ENCODE data around the gene ITGB7.

Gene ITGB7

DNA sequence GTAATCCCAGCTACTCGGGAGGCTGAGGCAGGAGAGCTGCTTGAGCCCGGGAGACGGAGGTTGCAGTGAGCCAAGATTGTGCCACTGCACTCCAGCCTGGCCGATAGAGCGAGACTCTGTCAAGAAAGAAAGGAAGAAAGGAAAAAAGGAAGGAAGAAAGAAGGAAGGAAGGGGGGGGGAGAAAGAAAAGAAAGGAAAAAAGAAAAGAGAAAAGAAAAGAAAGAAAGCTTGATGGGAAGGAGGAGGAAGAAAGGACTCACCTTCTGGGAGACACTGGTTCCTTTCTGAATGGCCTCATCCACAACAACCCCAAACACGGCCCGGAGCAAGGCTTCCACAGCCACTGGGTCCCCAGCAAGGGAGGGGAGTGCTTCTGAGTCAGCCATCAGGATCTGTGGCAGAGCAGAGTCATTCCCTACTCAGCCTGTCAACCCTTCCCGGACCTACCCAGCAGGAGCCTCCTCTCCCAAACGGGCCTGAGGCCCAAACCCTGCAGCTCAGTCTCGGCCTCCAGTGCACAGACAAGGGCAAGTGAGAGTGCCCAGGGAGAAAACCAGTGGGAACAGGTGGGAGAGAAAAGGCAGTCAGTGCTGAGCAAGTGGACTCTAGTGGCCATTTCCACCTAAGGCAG, 33.9 kb downstream of the ITGB7 start:
- no peak overlapping the region for H3K4me3 ChIP-seq (ENCODE audit: low read depth, low read length)
- POLR2A ChIA-PET = no interaction called here
- H3K4me1 ChIP-seq (ENCODE audit: control insufficient read depth, insufficient read depth, low read length) = peaks cover 18% of the 10 kb centered on the region
- H3K27ac ChIP-seq (ENCODE audit: extremely low read depth, low read depth, low read length) = no peak overlapping the region
- CTCF ChIA-PET = interaction anchor here (0.6 to 6.2 kb wide), 4 partner anchors 14 to 121 kb away, joined by 3 to 52 read pairs (median 3); no protein-coding TSS in a partner anchor
- TF ChIP-seq ZNF600 (tag by site-specific recombination; IDR thresholded peaks at IDR 0.05) (peak; percentile 97), ZIC2 (tag by site-specific recombination; IDR thresholded peaks at IDR 0.05) (peak; percentile 45), IKZF3 (tag by site-specific recombination; IDR thresholded peaks at IDR 0.05) (0 out of 2 replicates have a peak, but pooled peaks have one; percentile 12), ZBTB21 (tag by site-specific recombination; IDR thresholded peaks at IDR 0.05) (0 out of 2 replicates have a peak, but pooled peaks have one; percentile 16), PRDM10 (tag by site-specific recombination; IDR thresholded peaks at IDR 0.05) (peak; percentile 63), ZNF843 (tag by site-specific recombination; IDR thresholded peaks at IDR 0.05) (no peak), ZNF530 (tag by site-specific recombination; IDR thresholded peaks at IDR 0.05; ENCODE audit: low read depth) (no peak), PRDM1 (tag by site-specific recombination; IDR thresholded peaks at IDR 0.05) (peak; percentile 92), ZNF366 (tag by site-specific recombination; conservative IDR thresholded peaks at IDR 0.05) (peak; percentile 91)
- peaks cover 0 to 17% of the 10 kb centered on the region in 2 experiments; a peak in 2 of 3 replicates for H3K36me3 ChIP-seq (ENCODE audit: control insufficient read depth in 2 of 2, insufficient read depth in 1 of 2, low read length in 2 of 2)
- H3K9me3 ChIP-seq (ENCODE audit: control insufficient read depth, insufficient read depth, low read depth, low read length) = no peaks in the 10 kb centered on the region

DNA sequence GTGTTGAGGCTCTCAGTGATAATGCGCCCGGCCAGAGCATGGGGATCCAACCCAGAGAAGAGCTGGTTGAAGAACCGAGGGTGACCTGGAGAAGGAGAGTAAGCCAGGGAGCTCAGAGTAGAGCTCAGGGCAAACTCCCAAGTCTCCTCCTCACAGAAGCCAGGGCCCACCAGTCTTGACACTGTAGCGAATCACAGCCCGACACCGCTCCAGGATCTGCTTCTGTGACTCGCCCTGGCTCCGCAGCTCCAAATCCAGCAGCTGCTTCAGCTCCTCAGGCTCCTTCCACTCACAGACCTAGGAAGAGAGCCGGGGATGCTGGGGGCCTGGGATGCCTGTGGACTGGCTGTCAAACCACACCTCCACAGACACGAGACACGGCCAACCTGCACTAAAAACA, 34.7 kb downstream of the ITGB7 start:
- H3K4me1 ChIP-seq (ENCODE audit: control insufficient read depth, insufficient read depth, low read length) = peaks cover 17% of the 10 kb centered on the region
- H3K27ac ChIP-seq (ENCODE audit: extremely low read depth, low read depth, low read length) = peak overlapping the region; percentile 35; the same call in 1 of the 2 replicates
- no peaks in the 10 kb centered on the region for H3K9me3 ChIP-seq (ENCODE audit: control insufficient read depth, insufficient read depth, low read depth, low read length)
- ChIA-PET CTCF (interaction anchor here (0.6 to 6.2 kb wide), 4 partner anchors 13 to 122 kb away, joined by 3 to 52 read pairs (median 4); no protein-coding TSS in a partner anchor), POLR2A (interaction anchor here (1.5 to 2.9 kb wide), 4 partner anchors 8 to 124 kb away, joined by 3 to 18 read pairs (median 4); partner anchors contain the start of genes CSAD and ZNF740)
- H3K36me3 ChIP-seq (ENCODE audit: control insufficient read depth in 2 of 2, insufficient read depth in 1 of 2, low read length in 2 of 2) = peaks cover 0 to 17% of the 10 kb centered on the region in 2 experiments; a peak in 2 of 3 replicates
- no peak overlapping the region for H3K4me3 ChIP-seq (ENCODE audit: low read depth, low read length)
- TF ChIP-seq ZNF394 (tag by site-specific recombination; IDR thresholded peaks at IDR 0.05; ENCODE audit: borderline replicate concordance) (peak; percentile 69), ZNF549 (tag by site-specific recombination; IDR thresholded peaks at IDR 0.05) (no peak), ZNF660 (tag by site-specific recombination; IDR thresholded peaks at IDR 0.05) (no peak), ZNF24 (tag by site-specific recombination; IDR thresholded peaks at IDR 0.05) (no peak), ZSCAN30 (tag by site-specific recombination; IDR thresholded peaks at IDR 0.05) (no peak), ZNF558 (tag by site-specific recombination; IDR thresholded peaks at IDR 0.05) (no peak), ZNF792 (tag by site-specific recombination; IDR thresholded peaks at IDR 0.05) (no peak), ZNF433 (tag by site-specific recombination; IDR thresholded peaks at IDR 0.05; ENCODE audit: low read depth) (no peak), ZNF658 (tag by site-specific recombination; IDR thresholded peaks at IDR 0.05) (no peak), ZNF544 (tag by site-specific recombination; IDR thresholded peaks at IDR 0.05) (no peak), ZFP69B (tag by site-specific recombination; IDR thresholded peaks at IDR 0.05) (0 out of 2 replicates have a peak, but pooled peaks have one; percentile 38), ELK4 (IDR thresholded peaks at IDR 0.05; ENCODE audit: borderline replicate concordance, low read depth, low read length) (no peak), ZNF2 (tag by site-specific recombination; IDR thresholded peaks at IDR 0.05) (no peak), ZBTB1 (tag by site-specific recombination; IDR thresholded peaks at IDR 0.05) (no peak)
- TF ChIP-seq, protein P1, sequence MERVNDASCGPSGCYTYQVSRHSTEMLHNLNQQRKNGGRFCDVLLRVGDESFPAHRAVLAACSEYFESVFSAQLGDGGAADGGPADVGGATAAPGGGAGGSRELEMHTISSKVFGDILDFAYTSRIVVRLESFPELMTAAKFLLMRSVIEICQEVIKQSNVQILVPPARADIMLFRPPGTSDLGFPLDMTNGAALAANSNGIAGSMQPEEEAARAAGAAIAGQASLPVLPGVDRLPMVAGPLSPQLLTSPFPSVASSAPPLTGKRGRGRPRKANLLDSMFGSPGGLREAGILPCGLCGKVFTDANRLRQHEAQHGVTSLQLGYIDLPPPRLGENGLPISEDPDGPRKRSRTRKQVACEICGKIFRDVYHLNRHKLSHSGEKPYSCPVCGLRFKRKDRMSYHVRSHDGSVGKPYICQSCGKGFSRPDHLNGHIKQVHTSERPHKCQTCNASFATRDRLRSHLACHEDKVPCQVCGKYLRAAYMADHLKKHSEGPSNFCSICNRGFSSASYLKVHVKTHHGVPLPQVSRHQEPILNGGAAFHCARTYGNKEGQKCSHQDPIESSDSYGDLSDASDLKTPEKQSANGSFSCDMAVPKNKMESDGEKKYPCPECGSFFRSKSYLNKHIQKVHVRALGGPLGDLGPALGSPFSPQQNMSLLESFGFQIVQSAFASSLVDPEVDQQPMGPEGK (tag by site-specific recombination; IDR thresholded peaks at IDR 0.05) = no peak
